A673 (cell line): ENCODE results near the gene PNLDC1. TPM values are rescaled to one million over a fixed set of nuclear protein-coding genes. Genes with fewer than 3 reads are reported as not detected.

Source experiments
- BruUV-seq: library from RNA; stranded (reverse); fragments of 400-500 nt; replicated peaks from 2 replicates; lab custom pipeline; 2021; lab: Mats Ljungman, UMichigan
- CTCF ChIA-PET: fragments of 300-600 bp; sonication (Branson Sonifier 250); formaldehyde crosslinking; loops from one replicate; lab custom pipeline; 2022; ENCODE audit warnings: antibody characterized with exemption; lab: Charles Lee
- POLR2A ChIA-PET: fragments of 300-600 bp; sonication (Branson Sonifier 250); formaldehyde crosslinking; loops from one replicate; lab custom pipeline; 2022; ENCODE audit warnings: antibody characterized with exemption; ENCODE audit not compliant: low non-redundant PET; lab: Charles Lee
- DNase-seq: peaks from one replicate; pipeline ENCODE4 v3.0.0-alpha.2; 2015; ENCODE audit warnings: low spot score
- H3K27ac ChIP-seq: fragments of 200-600 bp; sonication (generic); 2 replicates; pipeline ENCODE4 v1.5.1; 2016; ENCODE audit warnings: mixed run types, low read depth, mild to moderate bottlenecking, mixed read lengths, antibody characterized with exemption, low read length; ENCODE audit not compliant: poor library complexity, severe bottlenecking
- H3K27me3 ChIP-seq: fragments of 200-600 bp; sonication (generic); replicated peaks from 2 replicates; pipeline ENCODE4 v1.6.1; 2017; ENCODE audit warnings: mixed run types, low read depth, mild to moderate bottlenecking, mixed read lengths, antibody characterized with exemption, low read length; ENCODE audit not compliant: insufficient read depth, poor library complexity
- H3K36me3 ChIP-seq: fragments of 200-600 bp; sonication (generic); 2 replicates; pipeline ENCODE4 v1.6.1; 2016; ENCODE audit warnings: mixed run types, mild to moderate bottlenecking, mixed read lengths, antibody characterized with exemption, low read length; ENCODE audit not compliant: insufficient read depth, poor library complexity, severe bottlenecking
- H3K4me1 ChIP-seq: fragments of 200-600 bp; sonication (generic); 2 replicates; pipeline ENCODE4 v1.6.1; 2017; ENCODE audit warnings: mixed run types, mild to moderate bottlenecking, mixed read lengths, antibody characterized with exemption, low read length; ENCODE audit not compliant: insufficient read depth, poor library complexity, severe bottlenecking
- H3K4me3 ChIP-seq: fragments of 200-600 bp; sonication (generic); 2 replicates; pipeline ENCODE4 v1.5.1; 2016; ENCODE audit warnings: low read depth, mixed run types, mild to moderate bottlenecking, mixed read lengths, low read length; ENCODE audit not compliant: poor library complexity, severe bottlenecking
- H3K9me3 ChIP-seq: fragments of 200-600 bp; sonication (generic); 2 replicates; pipeline ENCODE4 v1.6.1; 2016; ENCODE audit warnings: mixed run types, low read depth, mild to moderate bottlenecking, mixed read lengths, antibody characterized with exemption, low read length; ENCODE audit not compliant: poor library complexity, severe bottlenecking
- EZH2 ChIP-seq: fragments of 200-600 bp; sonication (generic); IDR thresholded peaks from 2 replicates; pipeline ENCODE4 v1.6.1; 2017; ENCODE audit warnings: borderline replicate concordance, low read depth, mild to moderate bottlenecking, mixed read lengths, antibody characterized with exemption, low read length; ENCODE audit not compliant: poor library complexity, severe bottlenecking
- intact Hi-C: fragments of 100-400 bp; cut with micrococcal nuclease; formaldehyde crosslinking; loops from one replicate; pipeline ENCODE4 v1.10.0; 2022; ENCODE audit not compliant: unreplicated experiment
- total RNA-seq: library from RNA; stranded (reverse); gene quantifications from 2 replicates; pipeline ENCODE4 v1.2.3, GENCODE V29; 2021
- TF ChIP-seq, protein P1 (sequence below): fragments of 300-800, 200-600 bp; sonication (generic); conservative IDR thresholded peaks from 2 replicates; pipeline ENCODE4 v1.5.1; 2017; ENCODE audit warnings: low read depth, mild to moderate bottlenecking, antibody characterized with exemption, low read length, moderate library complexity, mixed read lengths

The PNLDC1 gene
- total RNA-seq, 1 experiment from 2014 or later, result 0.58 TPM

DNA sequence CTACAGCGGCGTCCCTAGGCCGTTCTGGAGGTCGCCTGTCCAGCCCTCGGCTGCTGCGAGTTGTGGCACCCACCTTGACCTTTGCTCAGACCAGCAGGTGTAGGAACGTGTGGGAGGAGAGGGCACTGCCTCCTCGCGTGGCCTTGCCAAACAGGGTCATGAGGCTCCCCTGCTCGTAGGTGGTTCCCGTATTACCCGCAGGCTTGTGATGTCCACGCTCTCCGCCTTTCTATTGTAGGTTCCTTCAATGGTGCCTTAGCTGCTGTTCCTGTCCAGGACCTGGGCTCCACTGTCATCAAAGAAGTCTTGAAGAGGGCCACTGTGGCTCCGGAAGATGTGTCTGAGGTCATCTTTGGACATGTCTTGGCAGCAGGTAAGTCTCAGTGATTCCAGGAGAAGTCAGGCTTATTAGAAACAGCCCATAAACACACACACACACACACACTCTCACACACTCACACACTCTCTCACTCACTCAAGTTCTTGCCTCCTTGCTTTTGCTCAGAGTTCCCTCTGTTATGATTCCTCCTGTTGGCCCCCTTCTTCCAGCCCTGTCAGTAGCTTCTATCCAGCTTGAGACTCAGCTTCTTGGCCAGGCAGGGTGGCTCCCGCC, 37.3 kb upstream of the PNLDC1 start:
- no peak for DNase-seq
- H3K4me1 ChIP-seq, result peaks cover 17% of the 10 kb centered on the region
- H3K36me3 ChIP-seq, result peaks cover 60% of the 10 kb centered on the region
- intact Hi-C loops, result no loop called here
- POLR2A ChIA-PET, result no interaction called here
- CTCF ChIA-PET, result no interaction called here
- no peaks in the 10 kb centered on the region for H3K9me3 ChIP-seq
- H3K4me3 ChIP-seq, result peak overlapping the region; percentile 68
- no peaks in the 10 kb centered on the region for H3K27me3 ChIP-seq
- TF ChIP-seq, protein P1, sequence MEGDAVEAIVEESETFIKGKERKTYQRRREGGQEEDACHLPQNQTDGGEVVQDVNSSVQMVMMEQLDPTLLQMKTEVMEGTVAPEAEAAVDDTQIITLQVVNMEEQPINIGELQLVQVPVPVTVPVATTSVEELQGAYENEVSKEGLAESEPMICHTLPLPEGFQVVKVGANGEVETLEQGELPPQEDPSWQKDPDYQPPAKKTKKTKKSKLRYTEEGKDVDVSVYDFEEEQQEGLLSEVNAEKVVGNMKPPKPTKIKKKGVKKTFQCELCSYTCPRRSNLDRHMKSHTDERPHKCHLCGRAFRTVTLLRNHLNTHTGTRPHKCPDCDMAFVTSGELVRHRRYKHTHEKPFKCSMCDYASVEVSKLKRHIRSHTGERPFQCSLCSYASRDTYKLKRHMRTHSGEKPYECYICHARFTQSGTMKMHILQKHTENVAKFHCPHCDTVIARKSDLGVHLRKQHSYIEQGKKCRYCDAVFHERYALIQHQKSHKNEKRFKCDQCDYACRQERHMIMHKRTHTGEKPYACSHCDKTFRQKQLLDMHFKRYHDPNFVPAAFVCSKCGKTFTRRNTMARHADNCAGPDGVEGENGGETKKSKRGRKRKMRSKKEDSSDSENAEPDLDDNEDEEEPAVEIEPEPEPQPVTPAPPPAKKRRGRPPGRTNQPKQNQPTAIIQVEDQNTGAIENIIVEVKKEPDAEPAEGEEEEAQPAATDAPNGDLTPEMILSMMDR, result no peak
- TF ChIP-seq EZH2, result no peak
- peak overlapping the region; percentile 99 for H3K27ac ChIP-seq
- BruUV-seq, result TSS peak; percentile 26

DNA sequence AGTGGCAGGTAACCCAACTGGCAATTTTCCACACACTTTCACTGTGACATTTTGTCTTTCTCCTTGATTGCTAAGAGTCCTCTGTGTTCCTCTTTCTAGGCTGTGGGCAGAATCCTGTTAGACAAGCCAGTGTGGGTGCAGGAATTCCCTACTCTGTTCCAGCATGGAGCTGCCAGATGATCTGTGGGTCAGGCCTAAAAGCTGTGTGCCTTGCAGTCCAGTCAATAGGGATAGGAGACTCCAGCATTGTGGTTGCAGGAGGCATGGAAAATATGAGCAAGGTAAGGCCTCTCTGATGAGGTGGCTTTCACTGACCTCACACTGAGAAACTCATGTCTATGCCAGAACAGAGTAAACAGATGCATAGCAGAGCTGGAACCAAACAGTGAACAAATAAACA, 33.2 kb upstream of the PNLDC1 start:
- POLR2A ChIA-PET, result no interaction called here

DNA sequence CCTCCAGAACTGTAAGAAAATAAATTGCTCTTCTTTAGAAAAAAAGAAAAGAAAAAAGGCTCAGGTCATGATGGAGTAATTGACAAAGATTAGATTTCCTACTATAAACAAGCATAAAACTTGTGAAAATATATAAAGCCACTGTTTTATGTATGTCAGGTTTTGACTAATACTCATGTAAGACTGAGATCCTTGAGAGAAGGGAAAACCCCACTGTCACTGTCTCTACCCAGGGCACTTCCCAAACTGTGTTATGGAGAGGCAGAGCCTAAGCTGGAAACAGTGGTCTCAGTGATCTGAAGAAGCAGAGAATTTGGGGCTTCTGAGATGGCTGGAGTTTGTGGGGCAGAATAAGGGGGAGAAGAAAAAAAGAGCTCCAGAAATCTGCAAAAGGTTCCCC, 30.6 kb upstream of the PNLDC1 start:
- H3K27me3 ChIP-seq, result no peaks in the 10 kb centered on the region
- H3K4me3 ChIP-seq, result no peak overlapping the region
- CTCF ChIA-PET, result interaction anchor here (0.6 kb wide), 1 partner anchor 82 kb away, joined by 3 read pairs; no protein-coding TSS in a partner anchor
- intact Hi-C loops, result no loop called here
- BruUV-seq, result no TSS peak
- POLR2A ChIA-PET, result no interaction called here
- no peak overlapping the region for H3K27ac ChIP-seq
- peaks cover 6% of the 10 kb centered on the region for H3K4me1 ChIP-seq
- H3K9me3 ChIP-seq, result no peaks in the 10 kb centered on the region
- peaks cover 96% of the 10 kb centered on the region for H3K36me3 ChIP-seq
- no peak for DNase-seq
- TF ChIP-seq, protein P1, result no peak

More for the DNA sequence above, 33.2 kb upstream of the PNLDC1 start:
- CTCF ChIA-PET, result no interaction called here
- Histone ChIP-seq H3K9me3 (no peaks in the 10 kb centered on the region), H3K4me1 (peaks cover 6% of the 10 kb centered on the region), H3K27ac (peak overlapping the region; percentile 29), H3K36me3 (peaks cover 87% of the 10 kb centered on the region), H3K4me3 (no peak overlapping the region), H3K27me3 (no peaks in the 10 kb centered on the region)
- intact Hi-C loops, result no loop called here
- DNase-seq, result no peak
- BruUV-seq, result no TSS peak
- TF ChIP-seq, protein P1, result no peak
- TF ChIP-seq EZH2, result no peak
